Mucosa of descending colon (tissue), 3 donors: ENCODE measurements around the gene TRMT61A. TPM values are rescaled to one million over a fixed set of nuclear protein-coding genes. Genes with fewer than 3 reads are reported as not detected.

Source experiments
- ATAC-seq: fragments of 200-7000 bp; cut with Tn5 transposase; one replicate; pipeline ENCODE4 v1.9.1; 2020; ENCODE audit warnings: mild to moderate bottlenecking, moderate library complexity
- DNase-seq, 3 donors: peaks; one replicate each; pipeline ENCODE4 v3.0.0-alpha.2; 2020
- H3K36me3 ChIP-seq: fragments of 200-600 bp; one replicate; pipeline ENCODE4 v1.8.0; 2021; ENCODE audit warnings: low read depth, mild to moderate bottlenecking
- H3K4me1 ChIP-seq: fragments of 200-600 bp; one replicate; pipeline ENCODE4 v1.8.0; 2021; ENCODE audit warnings: low read depth, mild to moderate bottlenecking
- H3K4me3 ChIP-seq: fragments of 200-600 bp; one replicate; pipeline ENCODE4 v1.8.0; 2021; ENCODE audit warnings: mild to moderate bottlenecking
- H3K9me3 ChIP-seq: fragments of 200-600 bp; one replicate; pipeline ENCODE4 v1.8.0; 2021; ENCODE audit warnings: mild to moderate bottlenecking
- intact Hi-C, 2 donors: fragments of 100-400 bp; cut with DNase I in 1 of 2; cut with micrococcal nuclease in 1 of 2; formaldehyde crosslinking; loops; one replicate each; pipeline versions ENCODE4 v1.11.0 to v1.11.1; 2022; cut with DNase I, micrococcal nuclease
- total RNA-seq, 3 donors: library from RNA; stranded (reverse); fragmentation: NEBNext Ultra II Directional in 2 of 3; extraction: Animal tissue kit (Norgen Biotek cat#: 25700) in 2 of 3; gene quantifications; one replicate each; pipeline versions ENCODE4 v1.2.1 to v1.2.4, GENCODE V29; 2021 to 2023
- TF ChIP-seq, protein P1 (sequence below): fragments of 200-600 bp; IDR thresholded peaks from one replicate; pipeline ENCODE4 v1.8.0; 2022; ENCODE audit warnings: antibody characterized with exemption, mild to moderate bottlenecking
- donor health status: DM: no; HTN: no; CAD: no; lungs with moderate emphysema.
- donor health status: DM: no; HTN: no; CAD: no.
- donor health status: DM: no; HTN: yes; CAD: no.

The TRMT61A gene
- total RNA-seq, 3 donors from 2014 or later, result 10.2 to 23.7 (median 10.5) TPM

DNA sequence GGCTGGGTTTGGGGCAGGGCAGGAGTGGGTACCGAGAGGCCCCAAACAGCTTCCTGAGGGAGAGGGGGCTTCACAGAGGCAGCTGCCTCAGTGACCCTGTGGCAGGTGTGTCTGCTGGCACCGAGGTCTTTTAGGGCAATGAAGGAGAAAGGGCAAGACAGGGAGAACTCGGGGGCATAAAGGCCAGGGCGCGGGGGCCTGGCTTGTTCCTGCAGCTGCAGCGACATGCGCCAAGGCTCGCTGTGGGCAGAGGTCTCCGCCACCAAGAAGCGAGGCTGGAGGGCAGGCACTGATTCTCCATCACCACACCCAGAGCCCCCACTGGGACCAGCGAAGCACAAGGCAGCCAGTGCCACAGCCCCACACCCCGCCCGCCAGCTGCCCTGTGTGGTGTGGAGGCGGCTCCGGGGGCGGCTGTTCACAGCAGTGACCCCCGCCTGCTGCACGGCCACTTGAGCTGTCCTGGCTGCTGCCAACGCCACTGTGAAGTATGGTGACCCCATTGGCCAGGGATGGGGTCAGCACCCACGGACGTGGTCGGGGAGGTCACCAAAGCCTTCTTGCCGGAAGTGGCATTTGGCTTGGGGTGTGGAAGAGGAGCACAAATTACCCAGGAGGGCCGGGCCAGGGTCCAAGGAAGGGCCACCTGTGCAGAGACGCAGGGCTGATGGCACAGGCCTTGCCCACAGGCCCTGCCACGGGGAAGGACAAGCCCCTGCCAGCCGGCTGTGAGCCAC lies 17.1 kb downstream of the TRMT61A start:
- DNase-seq (peak in 2 of 3 donors; percentile 29 to 50), ATAC-seq (no peak)
- Histone ChIP-seq H3K9me3 (no peaks in the 10 kb centered on the region), H3K4me3 (no peak overlapping the region), H3K4me1 (peaks cover 42% of the 10 kb centered on the region), H3K36me3 (no peaks in the 10 kb centered on the region)
- intact Hi-C loops, result loop anchor here in 1 of 2 donors (5.0 kb wide), 1 partner anchor 44 kb away; no protein-coding TSS in a partner anchor
- TF ChIP-seq, protein P1, sequence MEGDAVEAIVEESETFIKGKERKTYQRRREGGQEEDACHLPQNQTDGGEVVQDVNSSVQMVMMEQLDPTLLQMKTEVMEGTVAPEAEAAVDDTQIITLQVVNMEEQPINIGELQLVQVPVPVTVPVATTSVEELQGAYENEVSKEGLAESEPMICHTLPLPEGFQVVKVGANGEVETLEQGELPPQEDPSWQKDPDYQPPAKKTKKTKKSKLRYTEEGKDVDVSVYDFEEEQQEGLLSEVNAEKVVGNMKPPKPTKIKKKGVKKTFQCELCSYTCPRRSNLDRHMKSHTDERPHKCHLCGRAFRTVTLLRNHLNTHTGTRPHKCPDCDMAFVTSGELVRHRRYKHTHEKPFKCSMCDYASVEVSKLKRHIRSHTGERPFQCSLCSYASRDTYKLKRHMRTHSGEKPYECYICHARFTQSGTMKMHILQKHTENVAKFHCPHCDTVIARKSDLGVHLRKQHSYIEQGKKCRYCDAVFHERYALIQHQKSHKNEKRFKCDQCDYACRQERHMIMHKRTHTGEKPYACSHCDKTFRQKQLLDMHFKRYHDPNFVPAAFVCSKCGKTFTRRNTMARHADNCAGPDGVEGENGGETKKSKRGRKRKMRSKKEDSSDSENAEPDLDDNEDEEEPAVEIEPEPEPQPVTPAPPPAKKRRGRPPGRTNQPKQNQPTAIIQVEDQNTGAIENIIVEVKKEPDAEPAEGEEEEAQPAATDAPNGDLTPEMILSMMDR, result no peak

DNA sequence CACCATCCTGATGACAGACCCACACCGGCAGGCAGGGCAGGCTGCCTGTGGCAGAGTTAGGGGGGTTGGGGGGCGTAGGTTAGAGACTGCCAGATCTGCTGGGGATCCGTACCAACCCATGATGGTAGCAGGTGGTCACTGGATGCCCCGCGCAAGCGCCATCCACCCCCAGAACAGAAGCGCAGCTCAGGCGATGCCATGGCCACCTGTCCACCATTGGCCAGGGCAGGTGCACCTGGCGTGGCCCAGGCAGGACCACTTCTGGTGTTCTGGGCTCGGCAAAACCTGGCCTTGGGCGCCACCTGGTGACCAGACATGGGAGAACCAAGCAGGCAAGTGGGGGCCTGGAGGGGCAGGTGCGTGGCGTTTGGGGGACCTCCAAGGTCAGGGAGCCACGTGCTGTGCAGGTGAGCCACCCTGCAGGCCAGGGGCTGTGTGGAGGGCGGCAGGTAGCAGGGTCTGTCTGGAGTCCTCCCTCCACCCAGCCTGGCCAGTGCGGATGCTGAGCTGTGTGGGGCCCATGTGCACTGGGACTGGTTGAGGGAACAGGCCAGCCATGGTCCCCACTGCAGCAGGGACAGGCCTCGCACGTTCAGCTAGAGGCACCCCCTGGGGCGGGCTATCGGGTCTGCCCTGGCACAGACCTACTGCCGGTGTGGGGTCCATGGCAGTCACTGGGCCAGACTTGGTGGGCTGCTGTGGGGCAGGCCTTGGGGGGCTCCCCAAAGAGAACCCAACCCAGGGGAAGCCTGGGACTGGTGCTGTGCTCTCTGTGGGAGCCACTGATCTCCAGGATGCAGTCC lies 17.9 kb downstream of the TRMT61A start:
- intact Hi-C loops, result loop anchor here in 1 of 2 donors (5.0 kb wide), 1 partner anchor 45 kb away; no protein-coding TSS in a partner anchor
- DNase-seq, result peak; percentile 76 to 87 (median 83)
- Histone ChIP-seq H3K9me3 (no peaks in the 10 kb centered on the region), H3K4me3 (no peak overlapping the region), H3K4me1 (peaks cover 36% of the 10 kb centered on the region), H3K36me3 (no peaks in the 10 kb centered on the region)
- TF ChIP-seq, protein P1, result peak; percentile 84
- ATAC-seq, result peak; percentile 61

DNA sequence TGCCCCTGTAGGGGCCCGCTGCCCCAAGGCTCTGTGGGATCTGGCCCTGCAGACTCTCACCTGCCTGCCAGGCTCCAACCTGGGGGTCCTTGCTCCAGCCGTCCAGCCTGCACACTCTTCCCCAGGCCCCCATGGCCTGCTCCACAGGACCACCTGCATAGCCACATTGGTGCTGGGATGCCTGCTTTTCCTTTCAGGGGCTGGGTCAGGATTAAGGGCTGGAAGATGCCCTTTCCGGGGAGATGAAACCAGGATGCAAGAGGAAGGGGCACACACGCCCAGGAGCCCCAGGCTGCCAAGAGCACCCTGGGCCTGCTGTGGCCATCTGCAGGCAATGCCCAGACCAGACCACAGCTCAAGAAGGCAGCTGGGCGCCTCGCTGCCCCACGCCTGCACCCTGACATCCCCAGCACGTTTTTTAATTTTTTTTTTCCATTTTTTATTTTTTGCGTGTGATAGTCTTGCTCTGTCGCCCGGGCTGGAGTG lies 18.5 kb downstream of the TRMT61A start:
- intact Hi-C loops, result loop anchor here in 1 of 2 donors (5.0 kb wide), 1 partner anchor 45 kb away; no protein-coding TSS in a partner anchor
- TF ChIP-seq, protein P1, result no peak
- H3K4me1 ChIP-seq, result peaks cover 29% of the 10 kb centered on the region
- ATAC-seq (no peak), DNase-seq (no peak)
- H3K36me3 ChIP-seq, result no peaks in the 10 kb centered on the region
- no peak overlapping the region for H3K4me3 ChIP-seq
- no peaks in the 10 kb centered on the region for H3K9me3 ChIP-seq

DNA sequence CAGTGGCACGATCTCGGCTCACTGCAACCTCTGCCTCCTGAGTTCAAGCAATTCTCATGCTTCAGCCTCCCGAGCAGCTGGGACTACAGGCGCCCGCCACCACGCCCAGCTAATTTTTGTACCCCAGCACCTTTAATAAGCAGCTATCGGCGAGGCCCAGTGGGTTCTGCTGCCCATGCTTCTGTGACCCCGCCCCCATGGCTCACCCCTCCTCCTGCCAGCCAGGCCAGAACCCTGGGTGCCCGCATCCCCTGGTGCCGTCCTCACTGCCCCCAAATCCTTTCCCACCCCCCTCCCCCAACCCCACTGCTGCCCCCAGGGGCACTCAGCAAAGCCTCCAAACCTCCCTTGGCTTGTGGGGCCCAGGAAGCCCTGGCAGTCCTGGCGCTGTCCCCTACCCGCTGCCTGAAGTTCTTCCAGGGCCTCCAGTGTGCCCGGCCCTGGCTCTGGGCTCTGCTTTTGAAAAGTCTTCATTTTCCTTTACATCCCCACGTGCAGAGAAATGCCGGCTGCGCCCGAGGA lies 19.0 kb downstream of the TRMT61A start:
- Histone ChIP-seq H3K4me3 (no peak overlapping the region), H3K4me1 (peaks cover 24% of the 10 kb centered on the region), H3K9me3 (no peaks in the 10 kb centered on the region), H3K36me3 (no peaks in the 10 kb centered on the region)
- ATAC-seq (no peak), DNase-seq (peak in 1 of 3 donors; percentile 19)
- TF ChIP-seq, protein P1, result no peak
- intact Hi-C loops, result loop anchor here in 1 of 2 donors (5.0 kb wide), 1 partner anchor 46 kb away; no protein-coding TSS in a partner anchor
